MM.1S (cell line): ENCODE measurements around the gene CFAP58.

ENCODE experiments used
- DNase-seq: peaks from one replicate; pipeline ENCODE4 v3.0.0-alpha.2; 2015
- H2AFZ ChIP-seq: fragments of 300-600 bp; sonication (generic); 2 replicates; pipeline ENCODE4 v1.6.0; 2016; ENCODE audit warnings: antibody characterized with exemption, low read length
- H3F3A ChIP-seq: fragments of 300-600 bp; sonication (generic); 2 replicates; pipeline ENCODE4 v1.6.1; 2016; ENCODE audit warnings: mild to moderate bottlenecking, antibody characterized with exemption, low read length, moderate library complexity, mixed read lengths; ENCODE audit not compliant: insufficient read depth
- H3K27ac ChIP-seq: fragments of 300-600 bp; sonication (generic); 2 replicates; pipeline ENCODE4 v1.5.1; 2016; ENCODE audit warnings: mild to moderate bottlenecking, low read length
- H3K27me3 ChIP-seq: fragments of 300-600 bp; sonication (generic); replicated peaks from 2 replicates; pipeline ENCODE4 v1.6.0; 2016; ENCODE audit warnings: low read length; ENCODE audit not compliant: insufficient read depth
- H3K36me3 ChIP-seq: fragments of 300-600 bp; sonication (generic); replicated peaks from 2 replicates; pipeline ENCODE4 v1.6.1; 2016; ENCODE audit warnings: mild to moderate bottlenecking, low read length, mixed read lengths; ENCODE audit not compliant: insufficient read depth
- H3K4me1 ChIP-seq: fragments of 300-600 bp; sonication (generic); 2 replicates; pipeline ENCODE4 v1.6.1; 2016; ENCODE audit warnings: low read length, mixed read lengths
- H3K4me2 ChIP-seq: fragments of 300-600 bp; sonication (generic); 2 replicates; pipeline ENCODE4 v1.6.0; 2016; ENCODE audit warnings: low read depth, low read length
- H3K4me3 ChIP-seq: fragments of 300-600 bp; sonication (generic); 2 replicates; pipeline ENCODE4 v1.5.1; 2016; ENCODE audit warnings: low read length, mixed read lengths
- H3K79me2 ChIP-seq: fragments of 300-600 bp; sonication (generic); 2 replicates; pipeline ENCODE4 v1.6.1; 2016; ENCODE audit warnings: mixed run types, low read length, mixed read lengths
- H3K9ac ChIP-seq: fragments of 300-600 bp; sonication (generic); 2 replicates; pipeline ENCODE4 v1.6.1; 2016; ENCODE audit warnings: low read length, mixed read lengths
- H3K9me2 ChIP-seq: fragments of 300-600 bp; sonication (generic); replicated peaks from 2 replicates; pipeline ENCODE4 v1.6.1; 2016; ENCODE audit warnings: mild to moderate bottlenecking, low read length, mixed read lengths; ENCODE audit not compliant: insufficient read depth
- H3K9me3 ChIP-seq: fragments of 300-600 bp; sonication (generic); replicated peaks from 2 replicates; pipeline ENCODE4 v1.6.1; 2016; ENCODE audit warnings: mild to moderate bottlenecking, low read length, mixed read lengths; ENCODE audit not compliant: insufficient read depth
- H4K20me1 ChIP-seq: fragments of 300-600 bp; sonication (generic); 2 replicates; pipeline ENCODE4 v1.6.1; 2016; ENCODE audit warnings: mild to moderate bottlenecking, low read length, moderate library complexity, mixed read lengths; ENCODE audit not compliant: insufficient read depth
- EZH2 ChIP-seq: fragments of 300-600 bp; sonication (generic); optimal IDR thresholded peaks from 2 replicates; pipeline ENCODE3; 2017; ENCODE audit warnings: low read depth, mild to moderate bottlenecking, antibody characterized with exemption, low read length, mixed read lengths
- EZH2phosphoT487 ChIP-seq: fragments of 300-600 bp; sonication (generic); IDR thresholded peaks from 2 replicates; pipeline ENCODE4 v1.6.1; 2018; ENCODE audit warnings: antibody characterized with exemption, low read length
- TF ChIP-seq, protein P1 (sequence below): fragments of 300-600 bp; sonication (generic); IDR thresholded peaks from 2 replicates; pipeline ENCODE4 v1.5.1; 2016; ENCODE audit warnings: antibody characterized with exemption, low read length, mixed read lengths

Gene CFAP58

DNA sequence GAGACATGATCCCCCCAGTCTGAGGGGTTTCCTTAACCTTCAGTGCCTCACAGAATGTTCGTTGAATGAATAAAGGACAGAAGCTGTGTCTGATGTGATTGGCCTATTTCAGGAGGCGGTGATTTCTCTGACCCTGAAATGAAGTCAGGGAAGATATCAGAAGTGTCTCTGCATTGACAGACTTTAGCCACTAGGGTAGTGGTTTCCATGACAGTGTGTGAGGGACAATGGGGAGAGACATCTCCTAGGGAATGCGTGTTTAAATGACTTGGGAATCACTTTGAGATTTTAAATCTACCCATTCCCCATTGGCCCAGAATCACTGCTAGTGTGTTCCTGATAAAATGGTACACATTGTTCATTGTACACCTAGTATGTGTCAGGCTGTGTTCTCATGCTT lies 132.0 kb downstream of the CFAP58 start:
- no peak overlapping the region for H3K9ac ChIP-seq
- no peaks in the 10 kb centered on the region for H3K9me3 ChIP-seq
- no peaks in the 10 kb centered on the region for H3K9me2 ChIP-seq
- no peak for DNase-seq
- no peaks in the 10 kb centered on the region for H3K36me3 ChIP-seq
- no peak overlapping the region for H3K4me2 ChIP-seq
- H3K4me3 ChIP-seq, result no peak overlapping the region
- no peaks in the 10 kb centered on the region for H3K79me2 ChIP-seq
- H3K27ac ChIP-seq, result no peak overlapping the region
- TF ChIP-seq EZH2, result no peak
- TF ChIP-seq, protein P1, sequence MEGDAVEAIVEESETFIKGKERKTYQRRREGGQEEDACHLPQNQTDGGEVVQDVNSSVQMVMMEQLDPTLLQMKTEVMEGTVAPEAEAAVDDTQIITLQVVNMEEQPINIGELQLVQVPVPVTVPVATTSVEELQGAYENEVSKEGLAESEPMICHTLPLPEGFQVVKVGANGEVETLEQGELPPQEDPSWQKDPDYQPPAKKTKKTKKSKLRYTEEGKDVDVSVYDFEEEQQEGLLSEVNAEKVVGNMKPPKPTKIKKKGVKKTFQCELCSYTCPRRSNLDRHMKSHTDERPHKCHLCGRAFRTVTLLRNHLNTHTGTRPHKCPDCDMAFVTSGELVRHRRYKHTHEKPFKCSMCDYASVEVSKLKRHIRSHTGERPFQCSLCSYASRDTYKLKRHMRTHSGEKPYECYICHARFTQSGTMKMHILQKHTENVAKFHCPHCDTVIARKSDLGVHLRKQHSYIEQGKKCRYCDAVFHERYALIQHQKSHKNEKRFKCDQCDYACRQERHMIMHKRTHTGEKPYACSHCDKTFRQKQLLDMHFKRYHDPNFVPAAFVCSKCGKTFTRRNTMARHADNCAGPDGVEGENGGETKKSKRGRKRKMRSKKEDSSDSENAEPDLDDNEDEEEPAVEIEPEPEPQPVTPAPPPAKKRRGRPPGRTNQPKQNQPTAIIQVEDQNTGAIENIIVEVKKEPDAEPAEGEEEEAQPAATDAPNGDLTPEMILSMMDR, result no peak
- TF ChIP-seq EZH2phosphoT487, result no peak
- H3K27me3 ChIP-seq, result no peaks in the 10 kb centered on the region
- H2AFZ ChIP-seq, result no peak overlapping the region
- H4K20me1 ChIP-seq, result no peaks in the 10 kb centered on the region
- H3K4me1 ChIP-seq, result no peaks in the 10 kb centered on the region
- H3F3A ChIP-seq, result no peaks in the 10 kb centered on the region

DNA sequence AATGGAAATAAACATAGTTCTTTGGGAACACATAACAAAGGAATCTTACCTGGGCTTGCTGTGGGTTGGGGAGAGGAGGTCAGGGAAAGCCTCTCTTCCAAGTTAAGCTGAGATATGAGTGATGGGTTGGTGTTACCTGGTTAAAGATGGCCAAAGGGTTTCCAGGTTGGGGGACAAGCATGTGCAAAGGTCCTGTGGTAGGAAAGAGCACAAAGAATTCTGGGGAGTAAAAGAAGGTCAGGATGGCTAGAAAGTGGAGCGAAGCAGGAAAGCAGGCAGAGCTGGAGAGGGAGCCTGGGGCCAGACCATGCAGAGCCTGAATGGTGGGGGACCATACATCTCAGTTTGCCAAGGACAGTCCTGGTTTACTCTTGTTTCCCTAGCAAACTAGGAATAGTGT lies 133.2 kb downstream of the CFAP58 start:
- H3K9me3 ChIP-seq, result no peaks in the 10 kb centered on the region
- TF ChIP-seq, protein P1, result no peak
- no peak for TF ChIP-seq EZH2phosphoT487
- no peak for TF ChIP-seq EZH2

DNA sequence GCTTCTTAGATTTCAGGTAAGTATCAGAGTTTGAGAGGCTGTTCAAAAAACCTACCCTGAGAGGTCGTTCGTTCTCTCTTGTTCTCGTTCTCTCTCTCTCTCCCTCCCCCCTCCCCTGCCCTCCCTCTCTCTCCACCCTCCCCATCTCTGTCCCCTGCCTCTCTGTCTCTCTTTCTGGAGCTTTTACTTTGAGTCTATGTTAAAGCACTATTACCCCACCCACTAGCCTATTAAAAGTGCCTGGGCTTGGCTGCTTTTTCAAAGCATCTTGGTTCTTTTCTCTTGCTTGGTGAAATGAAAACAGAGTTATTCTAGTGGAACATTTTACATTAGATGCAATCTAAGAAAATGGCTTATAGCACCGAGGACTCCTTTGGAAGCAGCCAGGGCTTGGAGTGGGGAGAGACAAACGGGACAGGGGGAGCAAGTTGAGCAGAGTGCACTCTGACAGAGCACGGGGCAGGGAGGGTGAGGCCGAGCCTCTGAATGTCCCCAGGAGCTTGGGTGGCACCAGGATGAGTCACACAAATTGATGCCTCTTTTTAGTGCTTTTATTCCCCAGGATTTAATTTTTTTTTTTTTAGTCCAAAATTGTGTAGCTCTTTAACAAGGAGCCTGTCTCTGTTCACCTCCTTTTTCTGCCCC lies 134.3 kb downstream of the CFAP58 start:
- Histone ChIP-seq H3K36me3 (no peaks in the 10 kb centered on the region), H4K20me1 (no peaks in the 10 kb centered on the region), H2AFZ (no peak overlapping the region), H3K79me2 (no peaks in the 10 kb centered on the region), H3K9ac (no peak overlapping the region), H3K4me1 (no peaks in the 10 kb centered on the region), H3K4me2 (no peak overlapping the region), H3K9me2 (no peaks in the 10 kb centered on the region), H3K27ac (no peak overlapping the region), H3K9me3 (no peaks in the 10 kb centered on the region), H3K27me3 (no peaks in the 10 kb centered on the region), H3F3A (no peaks in the 10 kb centered on the region), H3K4me3 (no peak overlapping the region)
- TF ChIP-seq, protein P1, result no peak
- TF ChIP-seq EZH2 (no peak), EZH2phosphoT487 (no peak)
- DNase-seq, result no peak

More for the DNA sequence above, 133.2 kb downstream of the CFAP58 start:
- Histone ChIP-seq H3K4me1 (no peaks in the 10 kb centered on the region), H3K27ac (no peak overlapping the region), H3K27me3 (no peaks in the 10 kb centered on the region), H3K4me2 (no peak overlapping the region), H3K79me2 (no peaks in the 10 kb centered on the region), H3K9ac (no peak overlapping the region), H3F3A (no peaks in the 10 kb centered on the region), H3K36me3 (no peaks in the 10 kb centered on the region), H4K20me1 (no peaks in the 10 kb centered on the region), H3K9me2 (no peaks in the 10 kb centered on the region), H2AFZ (no peak overlapping the region), H3K4me3 (no peak overlapping the region)
- DNase-seq, result no peak
